NCI-H2107 (cell line): ENCODE data around the gene GNB5.
"Not testable (repeated sequence)": the region's sequence is repeated elsewhere in the genome, so short reads cannot be mapped to it uniquely, and the experiment has no call there.

Experiments used
- DNase-seq: peaks from one replicate; lab custom pipeline; 2025; lab: John Stamatoyannopoulos, UW

Gene GNB5

DNA sequence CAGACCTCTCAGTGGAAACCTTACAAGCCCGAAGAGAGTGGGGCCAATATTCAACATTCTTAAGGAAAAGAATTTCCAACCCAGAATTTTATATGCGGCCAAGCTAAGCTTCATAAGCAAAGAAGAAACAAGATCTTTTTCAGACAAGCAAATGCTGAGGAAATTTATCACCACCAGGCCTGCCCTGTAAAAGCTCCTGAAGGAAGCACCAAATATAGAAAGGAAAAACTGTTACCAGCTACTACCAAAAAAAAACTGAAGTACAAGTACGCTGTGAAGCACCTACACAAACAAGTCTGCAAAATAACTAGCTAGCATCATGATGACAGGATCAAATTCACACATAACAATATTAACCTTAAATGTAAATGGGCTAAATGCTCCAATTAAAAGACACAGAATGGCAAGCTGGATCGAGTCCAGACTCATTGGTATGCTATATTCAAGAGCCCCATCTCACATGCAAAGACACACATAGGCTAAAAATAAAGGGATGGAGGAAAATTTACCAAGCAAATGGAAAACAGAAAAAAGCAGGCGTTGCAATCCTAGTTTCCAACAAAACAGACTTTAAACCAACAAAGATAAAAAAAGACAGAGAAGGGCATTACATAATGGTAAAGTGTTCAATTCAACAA, 25.6 kb downstream of the GNB5 start:
- not testable (repeated sequence) for DNase-seq

DNA sequence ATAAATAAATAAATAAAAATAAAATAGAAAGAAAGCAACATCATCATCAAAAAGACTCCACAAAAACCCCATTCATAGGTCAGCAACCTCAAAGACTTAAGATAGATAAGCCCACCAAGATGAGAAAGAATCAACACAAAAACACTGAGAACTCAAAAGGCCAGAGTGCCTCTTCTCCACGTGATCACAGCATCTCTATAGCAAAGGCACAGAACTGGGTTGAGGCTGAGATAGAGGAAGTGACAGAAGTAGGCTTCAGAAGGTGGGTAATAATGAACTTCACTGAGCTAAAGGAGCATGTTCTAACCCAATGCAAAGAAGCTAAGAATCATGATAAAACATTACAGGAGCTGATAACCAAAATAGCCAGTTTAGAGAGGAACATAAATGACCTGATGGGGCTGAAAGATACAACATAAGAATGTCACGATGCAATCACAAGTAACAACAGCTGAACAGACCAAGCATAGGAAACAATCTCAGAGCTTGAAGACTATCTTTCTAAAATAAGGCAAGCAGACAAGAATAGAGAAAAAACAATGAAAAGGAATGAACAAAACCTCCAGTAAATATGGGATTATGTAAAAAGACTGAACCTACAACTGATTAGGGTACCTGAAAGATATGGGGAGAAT, 26.4 kb downstream of the GNB5 start:
- no peak for DNase-seq

DNA sequence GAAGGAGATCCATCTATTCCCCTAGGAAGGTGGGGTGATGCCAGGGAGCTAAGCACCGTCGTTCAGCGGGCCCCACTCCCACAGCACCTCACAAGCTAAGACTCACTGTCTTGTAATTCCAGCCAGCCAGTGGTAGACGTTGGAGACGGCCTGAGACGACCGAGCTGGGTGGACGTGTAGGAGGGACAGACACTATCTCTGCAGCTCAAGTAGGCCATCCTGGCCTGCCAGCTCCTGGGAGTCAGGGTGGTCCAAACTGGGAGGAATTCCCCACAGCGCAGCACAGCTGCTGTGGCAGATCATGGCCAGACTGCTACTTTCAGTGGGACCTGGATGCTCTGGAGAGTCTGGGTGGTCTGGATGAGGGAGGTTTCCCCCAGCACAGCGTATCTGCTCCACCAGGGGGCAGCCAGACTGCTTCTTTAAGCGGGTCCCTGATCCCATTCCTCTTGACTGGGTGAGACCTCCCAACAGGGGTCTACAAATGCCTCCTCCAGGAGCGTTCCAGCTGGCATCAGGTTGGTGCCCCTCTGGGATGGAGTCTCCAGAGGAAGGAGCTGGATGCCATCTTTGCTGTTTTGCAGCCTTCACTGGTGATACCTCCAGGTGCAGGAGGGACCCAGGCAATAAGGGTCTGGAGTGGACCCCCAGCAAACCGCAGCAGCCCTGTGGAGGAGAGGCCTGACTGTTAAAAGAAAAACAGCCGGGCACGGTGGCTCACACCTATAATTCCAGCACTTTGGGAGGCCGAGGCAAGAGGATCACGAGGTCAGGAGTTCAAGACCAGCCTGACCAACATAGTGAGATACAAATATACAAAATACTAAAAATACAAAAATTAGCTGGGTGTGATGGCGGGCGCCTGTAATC, 27.6 kb downstream of the GNB5 start:
- no peak for DNase-seq

GRCh38 chr15:52162876-52163275, 28.3 kb downstream of the GNB5 start:
- DNase-seq: no peak

- DNase-seq: no peak
Observed at GRCh38 chr15:52162260-52162659, 28.9 kb downstream of the GNB5 start.

- DNase-seq: no peak
Observed at GRCh38 chr15:52161406-52161966, 29.7 kb downstream of the GNB5 start.

- no peak for DNase-seq
Observed at GRCh38 chr15:52159645-52160044, 31.5 kb downstream of the GNB5 start.

DNA sequence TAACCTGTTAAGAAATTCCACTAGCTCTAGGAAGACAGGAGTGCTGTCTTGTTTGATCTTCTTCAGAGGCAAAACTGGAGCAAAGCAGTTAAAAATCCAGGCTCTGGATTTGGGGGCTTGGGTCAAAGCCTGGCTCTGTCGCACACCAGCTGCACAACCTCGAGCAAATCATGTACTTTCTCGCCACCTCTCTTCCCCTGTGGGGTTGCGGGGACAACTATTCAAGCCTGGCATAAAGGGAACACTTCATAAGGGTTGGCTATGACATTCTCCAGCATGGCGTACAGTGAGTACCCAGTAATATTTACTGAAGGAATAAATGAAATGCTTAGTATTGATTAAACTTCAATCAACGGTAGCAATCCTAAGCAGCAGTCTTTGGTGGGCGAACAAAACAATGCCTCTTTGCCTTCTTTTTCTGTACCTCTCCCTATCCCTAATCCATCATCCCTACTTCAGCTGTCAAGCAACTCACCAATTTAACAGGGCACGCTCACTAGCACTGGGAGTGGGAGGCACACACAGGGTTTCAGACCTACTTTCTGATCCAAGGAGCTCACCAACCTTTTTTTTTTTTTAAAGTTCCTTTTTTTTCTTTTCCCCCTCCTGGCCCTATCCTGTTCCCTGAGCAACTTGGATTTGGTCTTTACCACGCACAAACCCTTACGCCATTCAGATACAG, 33.0 kb downstream of the GNB5 start:
- DNase-seq: no peak

- no peak for DNase-seq
Observed at GRCh38 chr15:52155878-52156277, 35.3 kb downstream of the GNB5 start.

DNA sequence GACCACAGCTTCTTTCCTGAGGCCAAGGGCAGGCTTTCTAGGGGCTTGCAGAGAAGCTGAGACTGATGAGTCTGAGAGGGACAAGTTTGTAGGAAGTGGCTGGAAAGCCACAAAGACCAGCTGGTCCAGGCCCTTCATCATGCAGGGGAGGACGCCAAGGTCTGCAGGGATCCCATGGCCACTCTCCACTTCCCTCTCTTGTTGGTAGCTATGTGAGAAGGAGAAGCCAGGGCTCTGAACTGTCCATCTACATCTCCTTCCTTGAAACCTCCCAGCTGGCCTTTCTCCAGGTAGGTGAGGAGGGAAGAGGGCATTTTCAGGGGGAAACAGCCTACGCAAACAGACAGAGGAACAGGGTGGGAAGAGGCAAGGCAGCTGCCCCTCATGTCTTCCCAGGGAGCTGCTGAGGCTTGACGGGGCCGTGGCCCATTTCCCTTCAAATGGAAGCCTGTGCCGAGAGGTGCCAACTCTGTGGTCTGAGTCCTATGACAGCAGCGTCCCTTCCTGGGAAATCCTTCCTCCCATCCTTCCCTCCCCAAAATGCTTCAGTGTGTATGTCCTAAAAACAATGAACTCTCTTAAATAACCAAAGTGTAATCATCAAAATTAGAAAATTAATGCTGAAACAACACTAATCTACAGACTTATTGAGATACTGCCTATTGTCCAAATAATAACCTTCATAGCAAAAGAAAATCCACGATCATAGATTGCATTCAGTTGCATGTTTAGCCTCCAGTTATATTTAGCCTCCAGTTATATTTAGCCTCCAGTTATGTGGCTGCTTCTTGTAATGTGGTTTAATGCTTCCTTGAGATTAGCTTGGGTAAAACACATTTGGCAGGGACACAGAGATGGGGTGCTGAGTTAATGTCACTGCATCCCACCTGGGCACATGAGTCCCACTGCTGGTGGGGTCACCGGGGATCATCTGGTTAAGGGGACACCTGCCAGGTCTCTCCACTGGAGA, 36.0 kb downstream of the GNB5 start:
- no peak for DNase-seq

DNA sequence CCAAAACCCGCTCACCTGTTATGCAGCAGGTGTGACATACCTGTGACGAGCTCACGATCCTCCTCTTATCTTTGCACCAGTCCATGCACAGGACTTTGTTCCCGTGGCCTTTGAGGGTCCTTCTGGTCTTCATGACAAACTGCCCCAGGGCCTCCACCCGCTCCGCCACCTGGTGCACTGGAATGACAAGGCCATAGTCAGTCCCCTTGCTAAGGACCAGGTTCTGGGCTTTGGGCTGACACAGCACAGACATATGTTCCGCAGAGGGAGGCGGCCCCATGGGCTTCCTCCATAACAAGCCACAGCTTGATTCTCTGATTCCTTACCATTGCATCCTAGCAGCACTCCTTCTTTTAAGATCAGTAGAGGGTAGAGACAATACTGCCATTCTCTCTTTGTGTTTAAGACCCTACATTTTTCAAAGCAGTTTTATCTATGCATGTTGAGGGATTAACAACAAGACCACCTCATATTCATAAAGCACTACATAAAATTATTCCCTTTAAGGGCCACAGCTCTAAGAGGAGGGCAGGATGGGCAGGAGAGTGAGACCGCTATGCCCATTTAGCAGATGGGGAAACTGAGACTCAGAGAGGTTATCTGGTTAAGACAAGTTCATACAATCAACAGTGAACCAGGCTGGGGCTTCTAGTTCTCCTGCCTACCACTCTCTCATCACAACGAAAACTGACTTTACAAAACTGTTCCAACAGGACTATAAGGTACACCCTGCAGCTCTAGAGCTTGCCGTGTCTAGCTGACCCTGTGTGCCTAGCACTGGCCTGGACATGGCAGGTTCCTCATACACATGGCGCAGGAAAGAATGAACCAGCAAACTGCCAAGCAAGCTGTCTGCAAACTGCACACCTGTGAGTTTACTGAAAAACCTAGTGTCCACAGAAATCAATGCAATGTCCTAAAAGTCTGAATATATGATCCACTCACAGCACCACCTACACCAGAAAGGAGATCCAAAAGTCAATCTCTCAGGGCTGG, 37.0 kb downstream of the GNB5 start:
- DNase-seq: no peak

GRCh38 chr15:52151353-52151752, 39.8 kb downstream of the GNB5 start:
- DNase-seq: no peak

GRCh38 chr15:52150871-52151270, 40.3 kb downstream of the GNB5 start:
- no peak for DNase-seq

- no peak for DNase-seq
Observed at GRCh38 chr15:52150043-52150825, 41.0 kb downstream of the GNB5 start.

DNA sequence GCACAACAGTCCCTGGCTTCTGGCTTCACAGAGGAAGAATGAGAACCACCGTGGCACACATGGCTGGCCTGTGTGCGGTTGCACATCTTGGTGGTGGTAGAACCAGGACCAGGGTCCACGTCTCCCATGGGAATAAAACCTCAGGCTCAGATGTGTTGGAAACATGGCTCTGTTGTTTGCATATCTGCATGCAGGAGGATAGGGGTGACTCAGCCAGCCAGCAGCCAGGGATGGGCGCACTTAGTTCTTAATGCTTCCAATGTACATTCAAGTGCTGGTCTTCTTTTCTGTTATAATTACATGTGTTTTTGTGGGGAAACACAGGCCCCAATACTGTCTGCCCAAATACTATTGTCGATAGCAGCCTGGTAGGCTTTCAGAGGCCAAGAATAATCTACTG, 42.8 kb downstream of the GNB5 start:
- DNase-seq: no peak

DNA sequence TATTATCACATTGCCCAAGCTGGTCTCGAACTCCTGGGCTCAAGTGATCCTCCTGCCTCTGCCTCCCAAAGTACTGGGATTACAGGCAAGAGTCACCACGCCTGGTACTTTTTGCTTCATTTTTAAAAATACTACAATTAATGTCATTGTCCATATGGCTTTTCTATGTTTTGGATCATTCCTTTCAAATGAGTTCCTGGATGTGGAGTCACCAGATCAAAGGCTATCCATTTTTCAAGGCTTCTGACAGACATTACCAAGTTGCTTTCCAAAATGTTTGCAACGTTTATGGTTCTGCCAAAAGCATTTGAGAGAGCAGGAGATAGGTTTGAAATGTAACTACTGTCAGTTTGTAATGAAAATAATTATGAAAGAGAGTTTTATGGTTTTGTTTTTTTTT, 44.4 kb downstream of the GNB5 start:
- no peak for DNase-seq

DNA sequence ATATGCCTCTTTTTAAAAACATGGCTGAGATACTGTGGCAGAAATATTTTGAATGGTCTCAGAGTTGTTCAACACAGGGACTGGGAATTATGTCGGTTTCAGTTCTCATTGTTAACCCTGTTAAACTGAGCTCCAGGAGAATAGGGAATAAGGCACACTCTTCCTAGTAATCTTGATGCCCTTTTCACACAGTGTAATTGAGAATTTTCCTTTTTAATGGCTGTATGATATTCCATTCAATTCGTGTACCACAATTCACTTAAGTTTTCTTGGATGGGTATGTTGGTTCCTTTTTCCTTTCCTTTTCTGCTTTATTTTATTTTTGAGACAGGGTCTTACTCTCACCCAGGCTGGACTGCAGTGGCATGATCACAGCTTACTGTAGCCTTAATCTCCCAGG, 44.9 kb downstream of the GNB5 start:
- DNase-seq: no peak

DNA sequence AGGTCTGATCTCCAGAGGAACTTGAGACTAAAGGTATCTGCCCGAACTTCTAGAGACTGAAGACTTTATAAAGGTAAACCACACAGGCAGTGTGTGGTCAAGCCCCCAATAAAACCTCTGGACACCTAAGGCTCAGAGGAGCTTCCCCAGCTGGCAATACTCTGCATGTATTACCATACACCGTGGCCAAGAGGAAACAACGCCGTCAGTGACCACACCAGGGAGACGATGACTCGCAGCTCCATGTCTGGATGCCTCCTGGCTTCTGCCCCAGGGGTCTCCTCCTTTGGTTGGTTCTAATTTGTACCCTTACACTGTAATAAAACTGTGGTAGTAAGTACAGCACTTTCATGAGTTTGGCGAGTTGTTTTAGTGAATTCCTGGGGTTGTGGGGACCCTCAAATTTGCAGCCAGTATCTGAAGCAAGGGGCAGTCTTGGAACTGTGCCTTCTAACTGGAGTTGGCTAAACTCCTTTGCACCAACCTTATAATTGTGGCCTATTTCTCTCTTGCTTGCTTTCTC, 46.5 kb downstream of the GNB5 start:
- DNase-seq: no peak

GRCh38 chr15:52143873-52144272, 47.3 kb downstream of the GNB5 start:
- no peak for DNase-seq
